ENCODE results near the gene SPIRE1.

DNA sequence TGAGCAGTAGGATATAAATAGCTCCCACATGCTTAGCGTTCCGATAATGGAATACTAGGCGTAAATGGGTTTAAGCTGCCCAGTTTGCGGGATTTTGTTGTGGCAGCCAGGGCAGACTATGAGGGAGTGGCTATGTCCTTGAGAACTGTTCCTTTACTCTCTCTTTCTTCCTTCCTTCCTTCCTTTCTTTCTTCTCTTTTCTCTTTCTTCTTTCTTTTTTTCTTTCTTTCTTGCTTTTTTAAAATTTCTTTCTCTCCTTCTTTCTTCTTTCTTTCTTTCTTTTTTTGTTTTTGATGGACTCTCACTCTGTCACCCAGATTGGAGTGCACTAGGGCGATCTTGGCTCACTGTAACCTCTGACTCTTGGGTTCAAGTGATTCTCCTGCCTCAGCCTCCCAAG lies 259.3 kb downstream of the SPIRE1 start:
- TF ChIP-seq POLR2A (IDR thresholded peaks at IDR 0.05; ENCODE audit: extremely low read depth, insufficient read length): no peak
- TF ChIP-seq, protein P1, sequence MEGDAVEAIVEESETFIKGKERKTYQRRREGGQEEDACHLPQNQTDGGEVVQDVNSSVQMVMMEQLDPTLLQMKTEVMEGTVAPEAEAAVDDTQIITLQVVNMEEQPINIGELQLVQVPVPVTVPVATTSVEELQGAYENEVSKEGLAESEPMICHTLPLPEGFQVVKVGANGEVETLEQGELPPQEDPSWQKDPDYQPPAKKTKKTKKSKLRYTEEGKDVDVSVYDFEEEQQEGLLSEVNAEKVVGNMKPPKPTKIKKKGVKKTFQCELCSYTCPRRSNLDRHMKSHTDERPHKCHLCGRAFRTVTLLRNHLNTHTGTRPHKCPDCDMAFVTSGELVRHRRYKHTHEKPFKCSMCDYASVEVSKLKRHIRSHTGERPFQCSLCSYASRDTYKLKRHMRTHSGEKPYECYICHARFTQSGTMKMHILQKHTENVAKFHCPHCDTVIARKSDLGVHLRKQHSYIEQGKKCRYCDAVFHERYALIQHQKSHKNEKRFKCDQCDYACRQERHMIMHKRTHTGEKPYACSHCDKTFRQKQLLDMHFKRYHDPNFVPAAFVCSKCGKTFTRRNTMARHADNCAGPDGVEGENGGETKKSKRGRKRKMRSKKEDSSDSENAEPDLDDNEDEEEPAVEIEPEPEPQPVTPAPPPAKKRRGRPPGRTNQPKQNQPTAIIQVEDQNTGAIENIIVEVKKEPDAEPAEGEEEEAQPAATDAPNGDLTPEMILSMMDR (IDR thresholded peaks at IDR 0.05; ENCODE audit: low read depth, low read length): no peak
- TF ChIP-seq MYC (IDR thresholded peaks at IDR 0.05; ENCODE audit: low read depth, low read length): no peak

Measured in NB4 (cell line).